A549 (cell line): ENCODE data around the gene RAPGEF4. TPM values are rescaled to one million over a fixed set of nuclear protein-coding genes. Genes with fewer than 3 reads are reported as not detected.

Source experiments
- ATAC-seq, 2 experiments: fragments of 200-7000 bp in 1 of 2; fragments of >200 bp in 1 of 2; cut with Nextera tagmentation in 1 of 2; cut with Tn5 transposase in 1 of 2; 3 replicates each; pipeline versions ENCODE4 v1.8.0 to v1.9.1; 2018 to 2020; ENCODE audit warnings: mild to moderate bottlenecking in 1 of 2, moderate library complexity in 1 of 2
- CTCF ChIA-PET: fragments of 300-600 bp; sonication (Branson Sonifier 250); formaldehyde crosslinking; extraction: SDS; loops from one replicate; lab custom pipeline; 2021; ENCODE audit warnings: antibody characterized with exemption, inconsistent platforms; lab: Yijun Ruan, JAX
- POLR2A ChIA-PET: fragments of 350-600 bp; formaldehyde crosslinking; extraction: SDS; loops from one replicate; lab custom pipeline; 2021; ENCODE audit warnings: antibody characterized with exemption, inconsistent platforms; lab: Yijun Ruan, JAX
- DNase-seq, 2 experiments: peaks; one replicate each; pipeline versions ENCODE4 v3.0.0 to v3.0.0-alpha.2; 2011 to 2016; ENCODE audit warnings: low read depth in 1 of 2, low spot score in 1 of 2
- FAIRE-seq: peaks from 2 replicates; lab custom pipeline; 2011; peaks lifted over from hg19 to GRCh38; lab: Jason Lieb, UNC
- H3K27ac ChIP-seq, 2 experiments: fragments of >200 bp; sonication (Bioruptor Twin); formaldehyde crosslinking; 3 replicates each; pipeline ENCODE4 v1.5.1; 2016 to 2017
- H3K4me1 ChIP-seq: fragments of >200 bp; sonication (Bioruptor Twin); formaldehyde crosslinking; 3 replicates; pipeline ENCODE4 v1.6.1; 2016
- H3K4me2 ChIP-seq: fragments of >200 bp; sonication (Bioruptor Twin); formaldehyde crosslinking; 3 replicates; pipeline ENCODE4 v1.6.1; 2016
- H3K4me3 ChIP-seq: fragments of >200 bp; sonication (Bioruptor Twin); formaldehyde crosslinking; 3 replicates; pipeline ENCODE4 v1.5.1; 2016
- H3K9me3 ChIP-seq: fragments of >200 bp; sonication (Bioruptor Twin); formaldehyde crosslinking; 3 replicates; pipeline ENCODE4 v1.6.1; 2016
- BHLHE40 ChIP-seq: IDR thresholded peaks from 2 replicates; pipeline ENCODE4 v1.6.1; 2012; ENCODE audit warnings: low read depth, low read length, inconsistent platforms
- CBX2 ChIP-seq: fragments of 200-600 bp; sonication (generic); IDR thresholded peaks from 2 replicates; pipeline ENCODE4 v1.6.1; 2016; ENCODE audit warnings: low read depth, mild to moderate bottlenecking, borderline replicate concordance
- CEBPB ChIP-seq, 2 experiments: fragments of >200 bp in 1 of 2; sonication (Bioruptor Twin) in 1 of 2; formaldehyde crosslinking in 1 of 2; IDR thresholded peaks; 2 replicates each; pipeline ENCODE4 v1.6.1; 2012 to 2016
- EP300 ChIP-seq, 2 experiments: fragments of >200 bp; sonication (Bioruptor Twin); formaldehyde crosslinking; IDR thresholded peaks; 2 replicates in 1 of 2; 3 replicates in 1 of 2; pipeline ENCODE4 v1.6.1; 2016 to 2017
- FOSL2 ChIP-seq, 2 experiments: fragments of 450-650 bp in 1 of 2; fragments of >200 bp in 1 of 2; sonication (Bioruptor Twin) in 1 of 2; formaldehyde crosslinking; IDR thresholded peaks; 2 replicates each; pipeline versions ENCODE4 v1.5.0 to v1.6.1; 2016 to 2020; ENCODE audit warnings: mild to moderate bottlenecking in 1 of 2, moderate library complexity in 1 of 2
- GATA3 ChIP-seq: IDR thresholded peaks from 2 replicates; pipeline ENCODE4 v1.6.1; 2012; ENCODE audit warnings: borderline replicate concordance
- HOXB13 ChIP-seq: fragments of 250-450 bp; sonication (Bioruptor Pico); IDR thresholded peaks from 2 replicates; pipeline ENCODE4 v1.5.0; 2020; ENCODE audit warnings: low read depth, mild to moderate bottlenecking, moderate library complexity
- HOXB5 ChIP-seq: fragments of 250-450 bp; sonication (Bioruptor Pico); IDR thresholded peaks from 2 replicates; pipeline ENCODE4 v1.5.0; 2020; ENCODE audit warnings: mild to moderate bottlenecking, moderate library complexity
- JUN ChIP-seq, 2 experiments: fragments of >200 bp; sonication (Bioruptor Twin); formaldehyde crosslinking; IDR thresholded peaks; 2 replicates in 1 of 2; 3 replicates in 1 of 2; pipeline ENCODE4 v1.6.1; 2016 to 2017
- JUNB ChIP-seq: fragments of >200 bp; sonication (Bioruptor Twin); formaldehyde crosslinking; IDR thresholded peaks from 2 replicates; pipeline ENCODE4 v1.6.1; 2016
- KDM5A ChIP-seq: fragments of 200-600 bp; sonication (generic); IDR thresholded peaks from 2 replicates; pipeline ENCODE4 v1.6.1; 2016; ENCODE audit warnings: antibody characterized with exemption, mild to moderate bottlenecking
- MAFK ChIP-seq: fragments of 450-650 bp; IDR thresholded peaks from 2 replicates; pipeline ENCODE4 v1.6.1; 2014; ENCODE audit not compliant: partially characterized antibody
- MAZ ChIP-seq: fragments of 150-350 bp; IDR thresholded peaks from 2 replicates; pipeline ENCODE4 v1.6.1; 2014; ENCODE audit warnings: antibody characterized with exemption, low read depth, low read length, borderline replicate concordance
- MYC ChIP-seq: IDR thresholded peaks from 2 replicates; pipeline ENCODE4 v1.6.1; 2012; ENCODE audit warnings: mild to moderate bottlenecking, inconsistent platforms, low read length, improper control_type of control experiment, borderline replicate concordance
- PHF8 ChIP-seq: fragments of 200-600 bp; sonication (generic); IDR thresholded peaks from 2 replicates; pipeline ENCODE4 v1.6.1; 2016; ENCODE audit warnings: low read depth, mild to moderate bottlenecking, antibody characterized with exemption, moderate library complexity, borderline replicate concordance
- RAD21 ChIP-seq, 2 experiments: fragments of >200 bp in 1 of 2; sonication (Bioruptor Twin) in 1 of 2; formaldehyde crosslinking in 1 of 2; IDR thresholded peaks in 1 of 2; conservative IDR thresholded peaks in 1 of 2; 2 replicates in 1 of 2; 3 replicates in 1 of 2; pipeline ENCODE4 v1.6.1; 2012 to 2018; ENCODE audit warnings: inconsistent platforms in 1 of 2
- RARB ChIP-seq: fragments of 250-450 bp; sonication (Bioruptor Pico); IDR thresholded peaks from 2 replicates; pipeline ENCODE4 v1.8.0; 2021; ENCODE audit warnings: mild to moderate bottlenecking, moderate library complexity
- RCOR1 ChIP-seq: fragments of 150-350 bp; IDR thresholded peaks from 2 replicates; pipeline ENCODE4 v1.6.1; 2014; ENCODE audit warnings: antibody characterized with exemption, low read length, low read depth
- RFX5 ChIP-seq: fragments of 450-650 bp; IDR thresholded peaks from 2 replicates; pipeline ENCODE4 v1.7.1; 2014; ENCODE audit warnings: antibody characterized with exemption, mild to moderate bottlenecking, moderate library complexity
- SMC3 ChIP-seq: fragments of >200 bp; sonication (Bioruptor Twin); formaldehyde crosslinking; IDR thresholded peaks from 3 replicates; pipeline ENCODE4 v1.6.1; 2018; ENCODE audit warnings: inconsistent platforms
- TFCP2L1 ChIP-seq: fragments of 250-450 bp; sonication (Bioruptor Pico); IDR thresholded peaks from 2 replicates; pipeline ENCODE4 v1.5.0; 2021; ENCODE audit warnings: mild to moderate bottlenecking
- TP53 ChIP-seq: fragments of 250-450 bp; sonication (Bioruptor Pico); IDR thresholded peaks from 2 replicates; pipeline ENCODE4 v1.5.0; 2021; ENCODE audit warnings: mild to moderate bottlenecking, moderate library complexity
- ZC3H11A ChIP-seq: fragments of 450-650 bp; IDR thresholded peaks from 2 replicates; pipeline ENCODE4 v1.6.1; 2014; ENCODE audit warnings: antibody characterized with exemption, mild to moderate bottlenecking
- ZNF302 ChIP-seq: fragments of 250-450 bp; sonication (Bioruptor Pico); IDR thresholded peaks from 2 replicates; pipeline ENCODE4 v1.9.0; 2021; ENCODE audit warnings: inconsistent platforms, mild to moderate bottlenecking, moderate library complexity
- ZSCAN20 ChIP-seq: fragments of 250-450 bp; sonication (Bioruptor Pico); IDR thresholded peaks from 2 replicates; pipeline ENCODE4 v1.8.0; 2022; ENCODE audit warnings: mild to moderate bottlenecking, moderate library complexity
- WGBS: methylation state at CpG from one replicate; pipeline ENCODE4 v1.1.6; 2017; ENCODE audit errors: missing lambda C conversion rate; 5-methylcytosine and 5-hydroxymethylcytosine counted together
- polyA minus RNA-seq: library from RNA; depleted of rRNA, polyadenylated mRNA; stranded (reverse); fragments of >200 nt; gene quantifications from 2 replicates; pipeline ENCODE4 v1.2.3, GENCODE V29; 2011; rRNA and poly(A)+ RNA removed
- polyA plus RNA-seq, 4 experiments: library from polyadenylated mRNA; depleted of rRNA in 3 of 4; stranded (reverse); fragments of >200 nt; fragmentation: RNase III in 1 of 4; extraction: RNeasy Plus Mini Kit Qiagen cat#74134 plus additional on column Dnase treatment in 1 of 4; gene quantifications; 2 replicates in 3 of 4; 3 replicates in 1 of 4; pipeline ENCODE4 v1.2.3, GENCODE V29; 2011 to 2017
- TF ChIP-seq, protein P1 (sequence below): fragments of 200-600 bp; sonication (generic); IDR thresholded peaks from 2 replicates; pipeline ENCODE4 v1.6.1; 2016; ENCODE audit warnings: antibody characterized with exemption, mild to moderate bottlenecking, moderate library complexity
- TF ChIP-seq, protein P2 (sequence below): IDR thresholded peaks from 2 replicates; pipeline ENCODE4 v1.6.1; 2012
- TF ChIP-seq, protein P3 (sequence below): IDR thresholded peaks from 2 replicates; pipeline ENCODE4 v1.6.1; 2012
- TF ChIP-seq, protein P4 (sequence below): fragments of >200 bp; sonication (Bioruptor Twin); formaldehyde crosslinking; IDR thresholded peaks from 3 replicates; pipeline ENCODE4 v1.6.1; 2016

Gene RAPGEF4
- polyA plus RNA-seq (2011; rRNA removed) (0.73 and 1.1 TPM in 2 replicates), polyA plus RNA-seq (2017; fragmentation: RNase III; extraction: RNeasy Plus Mini Kit Qiagen cat#74134 plus additional on column Dnase treatment) (0.08 to 0.29 TPM (median 0.18 TPM) in 3 replicates), polyA minus RNA-seq (1.1 and 2.6 TPM in 2 replicates)
- polyA plus RNA-seq (2012; cell fraction: cytosol; rRNA removed) = 0.11 and 0.13 TPM in 2 replicates
- 0.05 and 0.29 TPM in 2 replicates for polyA plus RNA-seq (2012; cell fraction: nucleus; rRNA removed)

DNA sequence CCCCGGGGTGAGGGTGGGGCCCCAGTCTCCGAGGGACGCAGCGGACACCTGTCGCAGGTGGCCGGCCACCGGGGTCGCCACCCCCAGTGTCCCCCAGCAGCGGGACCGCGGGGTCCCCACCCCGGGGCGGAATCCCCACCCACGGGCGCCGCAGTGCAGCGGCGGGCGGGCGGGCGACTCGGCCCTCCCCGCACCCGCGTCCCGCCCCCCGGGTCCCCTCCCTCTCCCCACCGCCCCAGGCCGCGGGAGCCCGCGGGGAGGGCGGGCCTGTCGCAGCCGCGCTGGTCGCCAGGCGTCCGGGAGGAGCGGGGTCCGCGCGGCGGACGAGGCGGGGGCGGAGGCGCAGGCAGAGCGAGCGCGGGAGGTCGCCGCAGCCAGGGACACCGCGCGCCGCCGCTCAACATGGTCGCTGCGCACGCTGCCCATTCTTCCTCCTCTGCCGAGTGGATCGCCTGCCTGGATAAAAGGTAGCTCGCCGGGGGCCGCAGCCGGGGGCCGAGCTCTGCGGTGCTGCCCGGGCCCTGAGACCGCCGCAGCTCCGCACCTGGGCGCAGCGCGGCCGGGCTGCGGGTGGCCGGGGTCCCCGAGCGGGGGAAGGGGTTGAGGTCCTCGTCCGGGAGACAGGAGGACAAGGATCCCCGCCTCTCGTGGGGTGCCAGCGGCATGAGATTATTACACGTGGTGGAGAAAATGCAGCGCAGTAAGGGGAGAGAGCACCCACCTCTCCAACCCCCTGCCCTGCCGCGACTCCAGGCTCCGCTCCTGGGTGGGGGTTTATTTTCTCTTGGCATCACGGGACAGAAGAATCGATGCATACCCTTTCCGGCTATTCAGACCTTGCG, at the start of gene RAPGEF4:
TSS of gene RAPGEF4 (plus strand) at position 264 of the 842 bp plus-strand sequence. CDS start at position 403, 139 bp downstream.
- ChIA-PET CTCF (no interaction called here), POLR2A (no interaction called here)
- ATAC-seq (peak; percentile 59 to 71; a peak in 5 of 6 replicates), FAIRE-seq (no peak), DNase-seq (peak in 1 of 2 experiments; percentile 8)
- H3K9me3 ChIP-seq = no peaks in the 10 kb centered on the region
- no peaks in the 10 kb centered on the region for H3K4me1 ChIP-seq
- WGBS = 14% methylated on average over 23 of the region's 95 CpGs
- TF ChIP-seq, protein P1, sequence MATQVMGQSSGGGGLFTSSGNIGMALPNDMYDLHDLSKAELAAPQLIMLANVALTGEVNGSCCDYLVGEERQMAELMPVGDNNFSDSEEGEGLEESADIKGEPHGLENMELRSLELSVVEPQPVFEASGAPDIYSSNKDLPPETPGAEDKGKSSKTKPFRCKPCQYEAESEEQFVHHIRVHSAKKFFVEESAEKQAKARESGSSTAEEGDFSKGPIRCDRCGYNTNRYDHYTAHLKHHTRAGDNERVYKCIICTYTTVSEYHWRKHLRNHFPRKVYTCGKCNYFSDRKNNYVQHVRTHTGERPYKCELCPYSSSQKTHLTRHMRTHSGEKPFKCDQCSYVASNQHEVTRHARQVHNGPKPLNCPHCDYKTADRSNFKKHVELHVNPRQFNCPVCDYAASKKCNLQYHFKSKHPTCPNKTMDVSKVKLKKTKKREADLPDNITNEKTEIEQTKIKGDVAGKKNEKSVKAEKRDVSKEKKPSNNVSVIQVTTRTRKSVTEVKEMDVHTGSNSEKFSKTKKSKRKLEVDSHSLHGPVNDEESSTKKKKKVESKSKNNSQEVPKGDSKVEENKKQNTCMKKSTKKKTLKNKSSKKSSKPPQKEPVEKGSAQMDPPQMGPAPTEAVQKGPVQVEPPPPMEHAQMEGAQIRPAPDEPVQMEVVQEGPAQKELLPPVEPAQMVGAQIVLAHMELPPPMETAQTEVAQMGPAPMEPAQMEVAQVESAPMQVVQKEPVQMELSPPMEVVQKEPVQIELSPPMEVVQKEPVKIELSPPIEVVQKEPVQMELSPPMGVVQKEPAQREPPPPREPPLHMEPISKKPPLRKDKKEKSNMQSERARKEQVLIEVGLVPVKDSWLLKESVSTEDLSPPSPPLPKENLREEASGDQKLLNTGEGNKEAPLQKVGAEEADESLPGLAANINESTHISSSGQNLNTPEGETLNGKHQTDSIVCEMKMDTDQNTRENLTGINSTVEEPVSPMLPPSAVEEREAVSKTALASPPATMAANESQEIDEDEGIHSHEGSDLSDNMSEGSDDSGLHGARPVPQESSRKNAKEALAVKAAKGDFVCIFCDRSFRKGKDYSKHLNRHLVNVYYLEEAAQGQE = no peak
- TF ChIP-seq CBX2 = no peak
- peak within 1 kb of the TSS; percentile 94 for H3K4me2 ChIP-seq
- H3K4me3 ChIP-seq = peak within 1 kb of the TSS; percentile 80
- peak within 1 kb of the TSS; percentile 64 to 85 for H3K27ac ChIP-seq

DNA sequence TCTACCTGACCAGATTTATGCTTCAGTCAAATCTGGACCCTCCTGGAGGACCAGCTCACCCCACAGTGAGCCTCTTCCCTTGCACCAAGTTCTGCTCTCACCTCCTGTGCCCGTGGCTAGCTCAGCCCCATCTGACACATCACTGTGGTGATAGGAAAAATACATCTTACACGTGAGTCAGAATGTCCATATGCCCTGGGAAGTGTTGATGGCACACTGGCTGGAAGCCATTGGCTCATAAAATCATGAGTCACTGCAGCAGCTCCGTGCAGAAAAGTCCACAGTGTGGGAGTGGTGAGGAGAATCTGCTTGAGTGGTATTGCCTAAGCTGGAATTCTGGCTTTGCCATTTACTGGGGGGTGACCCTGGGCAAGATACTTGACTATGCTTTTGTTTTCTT, 42.6 kb upstream of the RAPGEF4 start:
- DNase-seq (peak; percentile 78 to 93), FAIRE-seq (peak; percentile 76), ATAC-seq (peak; percentile 98 to 99)
- peak overlapping the region; percentile 46 to 75; a peak in 5 of 6 replicates for H3K27ac ChIP-seq
- ChIA-PET CTCF (interaction anchor here (1.0 to 2.8 kb wide), 3 partner anchors 17 to 101 kb away, joined by 3 to 14 read pairs (median 8); no protein-coding TSS in a partner anchor), POLR2A (interaction anchor here (0.6 to 1.5 kb wide), 3 partner anchors 20 to 138 kb away, joined by 3 to 6 read pairs (median 3); no protein-coding TSS in a partner anchor)
- H3K9me3 ChIP-seq = no peaks in the 10 kb centered on the region
- 0% methylated on average over 3 of the region's 3 CpGs for WGBS
- H3K4me1 ChIP-seq = peaks cover 30% of the 10 kb centered on the region
- peak overlapping the region; percentile 63 for H3K4me2 ChIP-seq
- H3K4me3 ChIP-seq = no peak overlapping the region
- TF ChIP-seq JUN (IDR thresholded peaks at IDR 0.05) (peak; percentile 50 to 65; a peak in 2 of 5 replicates), ZC3H11A (no peak), MYC (peak; percentile 55; the same call in 1 of the 2 replicates), RARB (CRISPR knock-in tag) (no peak), RFX5 (no peak), RCOR1 (no peak), HOXB13 (CRISPR knock-in tag) (no peak), ZSCAN20 (CRISPR knock-in tag) (no peak), FOSL2 (IDR thresholded peaks at IDR 0.05) (peak; percentile 81), FOSL2 (CRISPR knock-in tag; IDR thresholded peaks at IDR 0.05) (peak; percentile 97), JUNB (peak; percentile 86), MAZ (no peak), TFCP2L1 (CRISPR knock-in tag) (no peak), CEBPB (IDR thresholded peaks at IDR 0.05) (peak; percentile 61 to 81; a peak in 3 of 4 replicates), KDM5A (no peak), CBX2 (no peak), ZNF302 (no peak), TP53 (CRISPR knock-in tag) (no peak), GATA3 (peak; percentile 71; the same call in 1 of the 2 replicates), PHF8 (no peak), BHLHE40 (peak; percentile 85), MAFK (peak; percentile 69), HOXB5 (CRISPR knock-in tag) (no peak), EP300 (IDR thresholded peaks at IDR 0.05) (peak in 1 of 2 experiments; percentile 17; a peak in 1 of 5 replicates), RAD21 (conservative IDR thresholded peaks at IDR 0.05 in 1 of 2, IDR thresholded peaks at IDR 0.05 in 1 of 2) (no peak; a peak in 1 of 5 replicates), SMC3 (0 out of 3 replicates have a peak, but pooled peaks have one; percentile 13)
- TF ChIP-seq, protein P2, sequence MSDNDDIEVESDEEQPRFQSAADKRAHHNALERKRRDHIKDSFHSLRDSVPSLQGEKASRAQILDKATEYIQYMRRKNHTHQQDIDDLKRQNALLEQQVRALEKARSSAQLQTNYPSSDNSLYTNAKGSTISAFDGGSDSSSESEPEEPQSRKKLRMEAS = peak; percentile 84
- TF ChIP-seq, protein P3, sequence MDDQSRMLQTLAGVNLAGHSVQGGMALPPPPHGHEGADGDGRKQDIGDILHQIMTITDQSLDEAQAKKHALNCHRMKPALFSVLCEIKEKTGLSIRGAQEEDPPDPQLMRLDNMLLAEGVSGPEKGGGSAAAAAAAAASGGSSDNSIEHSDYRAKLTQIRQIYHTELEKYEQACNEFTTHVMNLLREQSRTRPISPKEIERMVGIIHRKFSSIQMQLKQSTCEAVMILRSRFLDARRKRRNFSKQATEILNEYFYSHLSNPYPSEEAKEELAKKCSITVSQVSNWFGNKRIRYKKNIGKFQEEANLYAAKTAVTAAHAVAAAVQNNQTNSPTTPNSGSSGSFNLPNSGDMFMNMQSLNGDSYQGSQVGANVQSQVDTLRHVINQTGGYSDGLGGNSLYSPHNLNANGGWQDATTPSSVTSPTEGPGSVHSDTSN = no peak
- TF ChIP-seq, protein P4, sequence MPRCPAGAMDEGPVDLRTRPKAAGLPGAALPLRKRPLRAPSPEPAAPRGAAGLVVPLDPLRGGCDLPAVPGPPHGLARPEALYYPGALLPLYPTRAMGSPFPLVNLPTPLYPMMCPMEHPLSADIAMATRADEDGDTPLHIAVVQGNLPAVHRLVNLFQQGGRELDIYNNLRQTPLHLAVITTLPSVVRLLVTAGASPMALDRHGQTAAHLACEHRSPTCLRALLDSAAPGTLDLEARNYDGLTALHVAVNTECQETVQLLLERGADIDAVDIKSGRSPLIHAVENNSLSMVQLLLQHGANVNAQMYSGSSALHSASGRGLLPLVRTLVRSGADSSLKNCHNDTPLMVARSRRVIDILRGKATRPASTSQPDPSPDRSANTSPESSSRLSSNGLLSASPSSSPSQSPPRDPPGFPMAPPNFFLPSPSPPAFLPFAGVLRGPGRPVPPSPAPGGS = no peak; the same call in 2 of the 3 replicates
